ENCODE results near the gene RPS27A. TPM values are rescaled to one million over a fixed set of nuclear protein-coding genes. Genes with fewer than 3 reads are reported as not detected.
A peak's percentile ranks its signal among the peaks of the same experiment; 100 is the strongest.
"Not testable (repeated sequence)": the region's sequence is repeated elsewhere in the genome, so short reads cannot be mapped to it uniquely, and the experiment has no call there.

Gene RPS27A
- polyA plus RNA-seq, 3 donors = 1,786 to 3,500 (median 2,106) TPM

GRCh38 chr2:55235724-55236538 is 3.4 kb downstream of the RPS27A start:
- H3K27ac ChIP-seq (ENCODE audit: low read depth, low read length) = no peak overlapping the region
- 66 to 90% (median 90%) methylated on average over 3 of the region's 3 CpGs for WGBS, 3 donors

DNA sequence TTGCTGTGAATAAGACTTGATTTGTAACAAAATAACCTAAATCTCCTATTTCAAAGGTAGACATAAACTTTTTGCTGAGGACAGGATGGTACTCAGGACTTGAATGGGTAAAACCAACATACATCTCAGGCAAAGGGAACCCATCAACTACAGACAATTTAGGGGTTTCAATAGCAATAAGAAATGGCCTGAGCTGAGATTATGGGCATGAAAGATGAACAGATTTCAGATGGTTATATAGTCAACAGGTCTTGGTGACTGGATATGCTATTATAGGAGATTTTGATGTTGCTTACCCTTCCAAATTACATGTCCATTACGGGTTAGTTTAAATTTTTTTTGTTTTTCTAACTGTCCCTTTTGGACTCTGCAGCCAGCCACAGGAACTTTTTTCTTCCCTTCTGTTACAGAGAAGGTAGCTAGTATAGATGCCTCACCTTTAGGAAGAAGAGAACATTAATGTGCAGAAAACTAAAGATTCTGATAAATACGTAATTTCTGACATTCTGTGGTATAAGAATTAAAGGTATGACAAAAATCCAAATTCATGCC is 4.6 kb downstream of the RPS27A start:
- WGBS, 3 donors = 84 to 86% (median 85%) methylated on average over 2 of the region's 2 CpGs

DNA sequence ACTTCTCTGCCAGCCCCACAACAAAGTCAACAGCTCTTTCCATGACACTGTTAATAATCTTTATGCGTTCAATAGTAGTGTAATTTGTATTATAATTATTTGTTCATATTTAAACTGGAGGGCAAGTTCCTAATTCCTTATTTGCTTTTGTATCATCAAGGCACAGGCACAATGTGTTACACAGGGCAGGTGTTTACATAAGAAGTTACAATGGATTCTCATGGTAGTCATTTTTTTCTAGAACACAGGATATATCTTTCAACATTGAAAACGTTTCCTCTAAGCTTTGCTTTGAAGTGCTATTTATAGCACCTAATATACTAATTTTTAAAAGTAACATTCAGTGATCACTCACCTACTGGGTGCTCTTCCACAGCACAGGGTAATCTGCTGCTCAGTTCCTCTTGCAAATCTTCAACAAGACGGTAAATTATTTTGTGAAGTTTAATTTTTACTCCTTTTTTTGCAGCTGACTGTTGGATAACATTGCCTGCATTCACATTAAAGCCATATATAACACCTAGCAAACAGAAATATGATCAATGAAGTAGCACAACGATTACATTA is 7.3 kb downstream of the RPS27A start:
- 52 to 76% (median 71%) methylated on average over 4 of the region's 4 CpGs for WGBS, 3 donors
- no peak overlapping the region for H3K27ac ChIP-seq (ENCODE audit: low read depth, low read length)

More for the DNA sequence above, 4.6 kb downstream of the RPS27A start:
- H3K27ac ChIP-seq (ENCODE audit: low read depth, low read length) = no peak overlapping the region

GRCh38 chr2:55241582-55241981 is 9.1 kb downstream of the RPS27A start:
- not testable (repeated sequence) for H3K27ac ChIP-seq (ENCODE audit: low read depth, low read length)
- WGBS, 3 donors = 90 to 93% (median 91%) methylated on average over 8 of the region's 8 CpGs

- WGBS, 3 donors = 64 to 81% (median 76%) methylated on average over 1 of the region's 1 CpG
Measured at GRCh38 chr2:55242617-55243016, 10.1 kb downstream of the RPS27A start.

DNA sequence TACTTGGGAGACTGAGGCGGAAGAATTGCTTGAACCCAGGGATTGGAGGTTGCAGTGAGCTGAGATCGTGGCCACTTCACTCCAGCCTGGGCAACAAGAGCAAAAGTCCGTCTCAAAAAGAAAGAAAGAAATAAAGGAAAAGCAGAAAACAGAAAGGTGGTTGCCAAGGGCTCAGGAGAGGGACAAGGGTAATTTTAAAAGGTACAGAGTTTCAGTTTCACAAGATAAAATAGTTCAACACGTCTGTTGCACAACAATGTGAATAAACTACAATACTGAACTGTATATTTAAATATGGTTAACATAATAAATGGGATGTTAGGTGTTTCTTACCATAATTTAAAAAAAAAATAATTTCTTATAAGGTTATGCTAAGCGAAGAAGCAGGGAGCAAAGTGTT is 12.9 kb downstream of the RPS27A start:
- H3K27ac ChIP-seq (ENCODE audit: low read depth, low read length) = no peak overlapping the region
- WGBS, 3 donors = 87 to 91% (median 89%) methylated on average over 5 of the region's 5 CpGs

More at GRCh38 chr2:55242617-55243016, 10.1 kb downstream of the RPS27A start:
- no peak overlapping the region for H3K27ac ChIP-seq (ENCODE audit: low read depth, low read length)

GRCh38 chr2:55247025-55247424 is 14.5 kb downstream of the RPS27A start:
- WGBS, 3 donors = 72 to 90% (median 84%) methylated on average over 5 of the region's 5 CpGs
- no peak overlapping the region for H3K27ac ChIP-seq (ENCODE audit: low read depth, low read length)

- 64 to 79% (median 79%) methylated on average over 3 of the region's 3 CpGs for WGBS, 3 donors
- no peak overlapping the region for H3K27ac ChIP-seq (ENCODE audit: low read depth, low read length)
Measured at GRCh38 chr2:55252832-55253231, 20.3 kb downstream of the RPS27A start.

GRCh38 chr2:55259586-55259985 is 27.1 kb downstream of the RPS27A start:
- 87 to 96% (median 92%) methylated on average over 3 of the region's 3 CpGs for WGBS, 3 donors
- H3K27ac ChIP-seq (ENCODE audit: low read depth, low read length) = not testable (repeated sequence)

- 8 to 17% (median 14%) methylated on average over 13 of the region's 13 CpGs for WGBS, 3 donors
- H3K27ac ChIP-seq (ENCODE audit: low read depth, low read length) = no peak overlapping the region
Measured at GRCh38 chr2:55268288-55268906, 35.9 kb downstream of the RPS27A start.

DNA sequence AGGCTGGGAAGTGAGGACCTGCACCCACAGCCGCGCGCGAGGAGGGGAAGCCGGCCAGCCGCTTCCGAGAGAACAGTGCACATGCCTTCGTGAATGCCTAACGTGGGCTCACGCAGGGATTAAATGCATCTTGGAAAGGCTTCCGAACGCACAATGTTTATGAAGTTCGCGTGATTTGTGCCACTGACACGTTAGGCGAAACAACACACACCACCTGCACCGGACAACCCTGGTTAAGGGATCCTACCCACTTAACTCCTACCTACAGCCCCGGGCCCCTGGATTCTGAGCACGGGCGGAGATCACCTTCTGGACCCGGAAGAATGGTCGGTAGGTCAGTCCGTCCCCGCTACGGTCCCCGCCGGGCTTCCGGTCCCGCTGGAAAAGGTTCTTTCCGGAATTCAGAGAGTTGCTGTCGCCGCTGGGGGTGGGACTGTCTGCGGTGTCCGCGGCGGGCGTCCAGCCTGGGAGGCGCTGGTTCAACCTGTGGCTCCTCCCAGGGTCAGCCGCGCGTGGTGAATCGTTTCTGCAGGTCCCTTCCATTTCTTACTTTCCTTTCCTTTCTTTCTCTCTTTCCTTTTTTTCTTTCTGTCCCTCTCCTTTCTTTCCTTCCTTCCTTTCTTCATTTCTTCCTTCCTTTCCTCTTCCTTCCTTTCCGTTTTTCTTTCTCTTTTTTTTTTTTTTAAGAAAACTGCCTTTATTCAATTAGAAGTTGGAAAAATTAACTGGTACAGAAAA is 36.6 kb downstream of the RPS27A start, which contains the start of gene MTIF2:
MTIF2 (minus strand) TSS at position 325 of the 738 bp plus-strand sequence. CDS start 5,373 bp downstream, outside the sequence.
- peak within 1 kb of the TSS; percentile 3 for H3K27ac ChIP-seq (ENCODE audit: low read depth, low read length)
- WGBS, 3 donors = 0 to 1% (median 1%) methylated on average over 43 of the region's 43 CpGs

DNA sequence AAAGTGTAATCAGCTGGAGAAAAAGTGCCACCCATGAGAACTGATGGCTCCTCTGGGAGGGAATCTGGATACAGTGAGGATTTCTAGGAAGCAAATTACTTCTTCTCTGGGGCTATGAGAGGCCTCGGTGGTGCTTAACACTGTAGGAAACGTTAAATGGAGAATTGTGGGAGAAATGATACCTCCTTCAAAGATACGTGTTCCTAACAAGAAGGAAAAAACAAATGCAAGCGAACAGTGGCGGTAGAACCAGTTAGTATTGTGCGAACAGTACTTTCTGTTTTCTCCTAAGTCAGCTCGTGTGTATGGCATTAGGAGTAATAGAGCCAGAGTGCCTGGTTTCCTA is 37.1 kb downstream of the RPS27A start:
- WGBS, 3 donors = 39 to 46% (median 43%) methylated on average over 7 of the region's 7 CpGs

DNA sequence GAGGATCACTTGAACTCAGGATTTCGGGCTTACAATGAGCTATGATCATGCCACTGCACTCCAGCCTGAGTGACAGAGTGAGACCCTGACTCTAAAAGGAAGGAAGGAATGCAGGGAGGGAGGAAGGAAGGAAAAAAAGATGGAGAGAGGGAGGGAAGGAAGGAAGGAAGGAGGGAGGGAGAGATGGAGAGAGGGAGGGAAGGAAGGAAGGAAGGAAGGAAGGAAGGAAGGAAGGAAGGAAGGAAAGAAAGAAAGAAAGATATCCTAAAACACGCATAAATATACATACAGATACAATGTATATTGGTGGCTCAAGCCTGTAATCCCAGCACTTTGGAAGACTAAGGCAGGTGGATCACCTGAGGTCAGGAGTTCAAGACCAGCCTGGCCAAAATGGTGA is 41.9 kb downstream of the RPS27A start:
- 77 to 100% (median 85%) methylated on average over 2 of the region's 2 CpGs for WGBS, 3 donors
- not testable (repeated sequence) for H3K27ac ChIP-seq (ENCODE audit: low read depth, low read length)

More for the DNA sequence above, 37.1 kb downstream of the RPS27A start:
- H3K27ac ChIP-seq (ENCODE audit: low read depth, low read length) = no peak overlapping the region

DNA sequence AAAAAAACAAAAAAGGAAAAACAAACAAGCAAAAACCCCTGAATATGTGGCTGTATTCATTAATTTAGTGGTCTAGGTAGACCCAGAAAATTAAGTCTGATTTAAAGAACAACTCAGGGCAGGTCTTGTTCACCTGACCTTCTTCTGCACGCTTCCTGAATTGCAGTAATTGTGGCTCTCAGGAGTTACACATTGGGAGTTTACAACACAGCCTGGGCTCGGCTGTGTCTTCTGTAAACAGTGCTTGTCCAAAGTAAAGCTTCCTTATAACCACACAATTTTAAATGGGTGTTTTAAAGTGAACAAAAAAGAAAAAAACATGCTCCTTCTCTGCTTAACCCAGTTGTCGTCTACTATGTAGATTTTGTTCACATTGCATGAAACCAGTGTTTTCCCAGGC is 44.8 kb downstream of the RPS27A start:
- 65 to 81% (median 66%) methylated on average over 3 of the region's 3 CpGs for WGBS, 3 donors
- no peak overlapping the region for H3K27ac ChIP-seq (ENCODE audit: low read depth, low read length)

DNA sequence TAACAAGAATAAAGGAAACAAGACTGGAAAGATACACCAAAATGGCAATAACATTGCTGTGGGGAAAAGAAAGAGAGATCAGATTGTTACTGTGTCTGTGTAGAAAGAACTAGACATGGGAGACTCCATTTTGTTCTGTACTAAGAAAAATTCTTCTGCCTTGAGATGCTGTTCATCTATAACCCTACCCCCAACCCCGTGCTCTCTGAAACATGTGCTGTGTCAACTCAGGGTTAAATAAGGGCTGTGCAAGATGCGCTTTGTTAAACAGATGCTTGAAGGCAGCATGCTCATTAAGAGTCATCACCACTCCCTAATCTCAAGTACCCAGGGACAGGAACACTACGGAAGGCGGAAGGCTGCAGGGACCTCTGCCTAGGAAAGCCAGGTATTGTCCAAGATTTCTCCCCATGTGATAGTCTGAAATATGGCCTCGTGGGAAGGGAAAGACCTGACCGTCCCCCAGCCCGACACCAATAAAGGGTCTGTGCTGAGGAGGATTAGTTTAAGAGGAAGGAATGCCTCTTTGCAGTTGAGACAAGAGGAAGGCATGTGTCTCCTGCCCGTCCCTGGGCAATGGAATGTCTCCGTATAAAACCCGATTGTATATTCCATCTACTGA is 46.8 kb downstream of the RPS27A start:
- H3K27ac ChIP-seq (ENCODE audit: low read depth, low read length) = not testable (repeated sequence)
- 49 to 62% (median 51%) methylated on average over 10 of the region's 10 CpGs for WGBS, 3 donors

DNA sequence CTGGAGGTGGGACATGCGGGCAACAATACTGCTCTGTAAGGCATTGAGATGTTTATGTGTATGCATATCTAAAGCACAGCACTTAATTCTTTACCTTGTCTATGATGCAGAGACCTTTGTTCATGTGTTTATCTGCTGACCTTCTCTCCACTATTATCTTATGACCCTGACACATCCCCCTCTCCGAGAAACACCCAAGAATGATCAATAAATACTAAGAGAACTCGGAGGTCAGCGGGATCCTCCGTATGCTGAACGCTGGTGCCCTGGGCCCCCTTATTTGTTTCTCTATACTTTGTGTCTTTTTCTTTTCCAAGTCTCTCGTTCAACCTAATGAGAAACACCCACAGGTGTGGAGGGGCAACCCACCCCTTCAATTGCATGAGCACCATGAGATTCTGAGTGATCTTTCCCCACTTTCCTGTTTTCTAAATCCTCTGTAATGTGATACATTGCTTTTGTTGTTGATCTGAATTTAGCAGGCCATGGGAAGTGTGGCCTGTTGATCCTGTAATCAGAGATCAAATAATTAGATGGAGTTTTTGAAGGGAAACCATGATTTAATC is 47.5 kb downstream of the RPS27A start:
- 56 to 68% (median 64%) methylated on average over 6 to 7 of the region's 7 CpGs for WGBS, 3 donors
- not testable (repeated sequence) for H3K27ac ChIP-seq (ENCODE audit: low read depth, low read length)

DNA sequence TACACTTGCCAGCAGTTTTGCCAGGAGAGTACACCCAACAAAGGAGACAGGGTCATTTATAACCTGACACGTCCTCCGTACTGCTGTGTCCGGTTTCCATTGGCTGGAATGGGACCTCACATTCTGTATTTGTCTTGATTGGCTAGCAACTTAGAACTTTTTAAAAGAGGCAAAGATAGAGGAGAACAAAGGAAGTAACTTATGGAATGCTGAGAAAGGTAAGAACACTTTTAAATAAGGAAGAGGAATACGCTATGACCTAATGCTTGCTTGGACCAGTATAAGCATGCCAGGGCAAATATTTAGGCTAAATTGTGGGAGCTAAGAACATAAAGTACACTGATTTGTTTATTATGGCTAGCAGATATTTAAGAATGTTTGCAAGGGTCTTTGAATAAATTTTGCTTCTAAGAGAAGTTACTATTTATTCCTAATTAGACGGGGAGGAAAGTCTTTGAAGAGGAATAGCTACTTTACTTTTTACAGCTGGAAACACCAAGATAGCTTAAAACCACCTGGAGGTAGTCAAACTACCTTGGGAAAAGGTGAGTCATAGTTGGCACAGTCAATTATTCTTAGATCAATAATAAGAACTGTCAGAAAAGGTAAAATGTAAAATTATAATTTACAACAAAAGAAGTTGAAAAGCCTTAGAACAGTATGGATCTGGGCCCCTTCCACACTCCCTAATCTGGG is 48.5 kb downstream of the RPS27A start:
- 65 to 97% (median 86%) methylated on average over 5 of the region's 5 CpGs for WGBS, 3 donors
- H3K27ac ChIP-seq (ENCODE audit: low read depth, low read length) = not testable (repeated sequence)
